Measurements from ENCODE around the gene ERBB4. TPM values are rescaled to one million over a fixed set of nuclear protein-coding genes. Genes with fewer than 3 reads are reported as not detected.

The ERBB4 gene
- polyA plus RNA-seq, 1 of the 3 experiments (the other 2 are of a cell fraction): 0.05 TPM

GRCh38 chr2:211994806-211995205 lies 543.8 kb downstream of the ERBB4 start:
- no peaks in the 10 kb centered on the region for H3K36me3 ChIP-seq (replicated peaks in 1 of 2; ENCODE audit: control insufficient read depth in 1 of 2, insufficient read depth in 2 of 2, low read length in 1 of 2)
- H3K79me2 ChIP-seq (ENCODE audit: insufficient read depth): no peaks in the 10 kb centered on the region
- H3K4me2 ChIP-seq: no peak overlapping the region
- no peaks in the 10 kb centered on the region for H3F3A ChIP-seq (replicated peaks; ENCODE audit: insufficient read depth)
- ChIA-PET POLR2A (no interaction called here), CTCF (interaction anchor here (1.0 kb wide), 1 partner anchor 10 kb away, joined by 3 read pairs; no protein-coding TSS in a partner anchor)
- H4K20me1 ChIP-seq (ENCODE audit: insufficient read depth): no peaks in the 10 kb centered on the region
- H3K9me3 ChIP-seq: no peaks in the 10 kb centered on the region
- no peak overlapping the region for H3K9ac ChIP-seq
- DNase-seq: no peak
- H3K27me3 ChIP-seq (ENCODE audit: insufficient read depth): no peaks in the 10 kb centered on the region
- H3K27ac ChIP-seq (ENCODE audit: low read depth in 2 of 2, low read length in 1 of 2): no peak overlapping the region
- H3K4me3 ChIP-seq (ENCODE audit: low read depth in 2 of 2, low read length in 1 of 2): no peak overlapping the region
- no peaks in the 10 kb centered on the region for H3K4me1 ChIP-seq (ENCODE audit: control insufficient read depth in 1 of 2, insufficient read depth in 2 of 2, low read depth in 1 of 2, low read length in 1 of 2)
- no peak overlapping the region for H2AFZ ChIP-seq (ENCODE audit: low read depth)
- H3K9me2 ChIP-seq: no peaks in the 10 kb centered on the region
- WGBS (ENCODE audit: low lambda C conversion rate): 75% methylated on average over 2 of the region's 2 CpGs
- TF ChIP-seq POLR2AphosphoS5 (IDR thresholded peaks at IDR 0.05; ENCODE audit: low read depth, low read length) (no peak), IRF3 (IDR thresholded peaks at IDR 0.05; ENCODE audit: low read depth, low read length) (no peak), RAD21 (IDR thresholded peaks at IDR 0.05; ENCODE audit: low read length) (no peak), FOXJ3 (CRISPR knock-in tag; IDR thresholded peaks at IDR 0.05) (no peak), EZH2phosphoT487 (IDR thresholded peaks at IDR 0.05; ENCODE audit: borderline replicate concordance, low read depth) (no peak), ZBTB33 (IDR thresholded peaks at IDR 0.05; ENCODE audit: borderline replicate concordance, low read depth) (no peak), ELF1 (IDR thresholded peaks at IDR 0.05) (no peak)

- no peak overlapping the region for H3K27ac ChIP-seq (ENCODE audit: low read depth in 2 of 2, low read length in 1 of 2)
- no peaks in the 10 kb centered on the region for H4K20me1 ChIP-seq (ENCODE audit: insufficient read depth)
- POLR2A ChIA-PET: no interaction called here
- DNase-seq: no peak
- no peak overlapping the region for H3K4me3 ChIP-seq (ENCODE audit: low read depth in 2 of 2, low read length in 1 of 2)
- H3K9me2 ChIP-seq: no peaks in the 10 kb centered on the region
- CTCF ChIA-PET: interaction anchor here (0.6 to 1.0 kb wide), 2 partner anchors 14 to 572 kb away, joined by 3 read pairs; no protein-coding TSS in a partner anchor
- H3K9ac ChIP-seq: no peak overlapping the region
- no peaks in the 10 kb centered on the region for H3K27me3 ChIP-seq (ENCODE audit: insufficient read depth)
- no peak overlapping the region for H2AFZ ChIP-seq (ENCODE audit: low read depth)
- WGBS (ENCODE audit: low lambda C conversion rate): 57% methylated on average over 1 of the region's 1 CpG
- no peaks in the 10 kb centered on the region for H3K79me2 ChIP-seq (ENCODE audit: insufficient read depth)
- H3F3A ChIP-seq (replicated peaks; ENCODE audit: insufficient read depth): no peaks in the 10 kb centered on the region
- H3K36me3 ChIP-seq (replicated peaks in 1 of 2; ENCODE audit: control insufficient read depth in 1 of 2, insufficient read depth in 2 of 2, low read length in 1 of 2): no peaks in the 10 kb centered on the region
- no peaks in the 10 kb centered on the region for H3K9me3 ChIP-seq
- no peaks in the 10 kb centered on the region for H3K4me1 ChIP-seq (ENCODE audit: control insufficient read depth in 1 of 2, insufficient read depth in 2 of 2, low read depth in 1 of 2, low read length in 1 of 2)
- H3K4me2 ChIP-seq: no peak overlapping the region
- TF ChIP-seq EP300 (IDR thresholded peaks at IDR 0.05; ENCODE audit: borderline replicate concordance in 1 of 2, low read depth in 1 of 2, low read length in 1 of 2): no peak
- TF ChIP-seq REST (IDR thresholded peaks at IDR 0.05; ENCODE audit: low read depth, low read length): no peak
- TF ChIP-seq, protein P1, sequence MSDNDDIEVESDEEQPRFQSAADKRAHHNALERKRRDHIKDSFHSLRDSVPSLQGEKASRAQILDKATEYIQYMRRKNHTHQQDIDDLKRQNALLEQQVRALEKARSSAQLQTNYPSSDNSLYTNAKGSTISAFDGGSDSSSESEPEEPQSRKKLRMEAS (IDR thresholded peaks at IDR 0.05; ENCODE audit: low read depth): no peak
- TF ChIP-seq IRF3 (IDR thresholded peaks at IDR 0.05; ENCODE audit: low read depth, low read length): no peak
- no peak for TF ChIP-seq JUND (IDR thresholded peaks at IDR 0.05)
- TF ChIP-seq, protein P2, sequence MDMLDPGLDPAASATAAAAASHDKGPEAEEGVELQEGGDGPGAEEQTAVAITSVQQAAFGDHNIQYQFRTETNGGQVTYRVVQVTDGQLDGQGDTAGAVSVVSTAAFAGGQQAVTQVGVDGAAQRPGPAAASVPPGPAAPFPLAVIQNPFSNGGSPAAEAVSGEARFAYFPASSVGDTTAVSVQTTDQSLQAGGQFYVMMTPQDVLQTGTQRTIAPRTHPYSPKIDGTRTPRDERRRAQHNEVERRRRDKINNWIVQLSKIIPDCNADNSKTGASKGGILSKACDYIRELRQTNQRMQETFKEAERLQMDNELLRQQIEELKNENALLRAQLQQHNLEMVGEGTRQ (IDR thresholded peaks at IDR 0.05; ENCODE audit: borderline replicate concordance, low read depth, low read length): no peak
- TF ChIP-seq TEAD4 (IDR thresholded peaks at IDR 0.05; ENCODE audit: borderline replicate concordance, insufficient read depth): no peak
- TF ChIP-seq SMC3 (IDR thresholded peaks at IDR 0.05; ENCODE audit: low read depth, low read length): no peak
- no peak for TF ChIP-seq GATA2 (CRISPR knock-in tag; IDR thresholded peaks at IDR 0.05)
- TF ChIP-seq CHD2 (IDR thresholded peaks at IDR 0.05; ENCODE audit: low read length, partially characterized antibody): no peak
- TF ChIP-seq, protein P3, sequence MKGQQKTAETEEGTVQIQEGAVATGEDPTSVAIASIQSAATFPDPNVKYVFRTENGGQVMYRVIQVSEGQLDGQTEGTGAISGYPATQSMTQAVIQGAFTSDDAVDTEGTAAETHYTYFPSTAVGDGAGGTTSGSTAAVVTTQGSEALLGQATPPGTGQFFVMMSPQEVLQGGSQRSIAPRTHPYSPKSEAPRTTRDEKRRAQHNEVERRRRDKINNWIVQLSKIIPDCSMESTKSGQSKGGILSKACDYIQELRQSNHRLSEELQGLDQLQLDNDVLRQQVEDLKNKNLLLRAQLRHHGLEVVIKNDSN (IDR thresholded peaks at IDR 0.05; ENCODE audit: borderline replicate concordance, low read depth): no peak
Measured at GRCh38 chr2:211990335-211990734, 548.3 kb downstream of the ERBB4 start.

Measured in SK-N-SH (cell line).